Neutrophil (primary cell): ENCODE measurements around the gene LRATD1.

Source experiments
- H3K27ac ChIP-seq: fragments of 200-600 bp; sonication (generic); 2 replicates; pipeline ENCODE4 v1.5.1; 2016; ENCODE audit warnings: mild to moderate bottlenecking, moderate library complexity
- H3K27me3 ChIP-seq: fragments of 200-600 bp; sonication (generic); 2 replicates; pipeline ENCODE4 v1.6.0; 2016; ENCODE audit warnings: mild to moderate bottlenecking
- H3K36me3 ChIP-seq: fragments of 200-600 bp; sonication (generic); 2 replicates; pipeline ENCODE4 v1.5.1; 2017
- H3K4me1 ChIP-seq, 2 experiments: fragments of 200-600 bp in 1 of 2; sonication (generic) in 1 of 2; 1 replicate in 1 of 2; 2 replicates in 1 of 2; pipeline versions ENCODE4 v1.5.1 to v1.6.1; 2013 to 2016; ENCODE audit warnings: low read depth in 1 of 2, low read length in 1 of 2, mild to moderate bottlenecking in 1 of 2, moderate library complexity in 1 of 2; ENCODE audit not compliant: control insufficient read depth in 1 of 2, insufficient read depth in 1 of 2
- H3K4me3 ChIP-seq, 2 experiments: fragments of 200-600 bp in 1 of 2; sonication (generic) in 1 of 2; 1 replicate in 1 of 2; 2 replicates in 1 of 2; pipeline ENCODE4 v1.5.1; 2013 to 2016; ENCODE audit warnings: low read depth in 1 of 2, low read length in 1 of 2, mild to moderate bottlenecking in 1 of 2, moderate library complexity in 1 of 2
- H3K9me3 ChIP-seq: fragments of 200-600 bp; sonication (generic); 2 replicates; pipeline ENCODE4 v1.5.1; 2016
- TF ChIP-seq, protein P1 (sequence below): fragments of 200-600 bp; sonication (generic); IDR thresholded peaks from 2 replicates; pipeline ENCODE4 v1.5.1; 2016; ENCODE audit warnings: antibody characterized with exemption

Gene LRATD1

DNA sequence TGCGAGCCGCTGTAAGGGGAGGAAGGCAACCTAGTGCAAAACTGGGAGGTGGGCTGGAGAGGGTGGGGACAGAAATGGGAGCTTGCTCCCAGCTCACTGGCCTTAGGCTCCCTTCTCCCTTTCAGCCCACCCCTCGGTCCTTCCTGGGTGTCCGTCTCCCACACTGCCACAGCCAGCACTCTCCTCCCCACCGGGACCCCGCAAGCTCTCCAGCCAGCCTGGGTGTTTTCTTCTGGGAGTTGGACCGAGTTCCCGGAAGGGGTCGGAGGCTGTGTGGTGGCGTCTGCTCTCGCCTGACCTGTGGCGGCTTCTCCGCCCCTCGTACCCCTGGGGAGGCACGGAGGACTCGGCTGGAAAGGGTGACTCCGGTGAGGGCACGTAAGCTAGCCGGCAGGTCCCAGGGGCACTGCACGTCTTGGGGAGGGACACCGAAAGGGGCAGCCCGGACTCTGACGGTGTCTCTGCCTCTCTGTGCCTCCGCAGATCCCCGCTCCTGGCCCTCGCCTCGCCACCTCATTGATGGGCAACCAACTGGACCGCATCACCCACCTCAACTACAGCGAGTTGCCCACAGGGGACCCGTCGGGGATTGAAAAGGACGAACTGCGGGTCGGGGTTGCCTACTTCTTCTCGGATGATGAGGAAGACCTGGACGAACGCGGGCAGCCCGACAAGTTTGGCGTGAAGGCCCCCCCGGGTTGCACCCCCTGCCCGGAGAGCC lies 1.1 kb downstream of the LRATD1 start:
- H3K4me3 ChIP-seq: no peak overlapping the region
- H3K36me3 ChIP-seq: no peaks in the 10 kb centered on the region
- no peaks in the 10 kb centered on the region for H3K9me3 ChIP-seq
- TF ChIP-seq, protein P1, sequence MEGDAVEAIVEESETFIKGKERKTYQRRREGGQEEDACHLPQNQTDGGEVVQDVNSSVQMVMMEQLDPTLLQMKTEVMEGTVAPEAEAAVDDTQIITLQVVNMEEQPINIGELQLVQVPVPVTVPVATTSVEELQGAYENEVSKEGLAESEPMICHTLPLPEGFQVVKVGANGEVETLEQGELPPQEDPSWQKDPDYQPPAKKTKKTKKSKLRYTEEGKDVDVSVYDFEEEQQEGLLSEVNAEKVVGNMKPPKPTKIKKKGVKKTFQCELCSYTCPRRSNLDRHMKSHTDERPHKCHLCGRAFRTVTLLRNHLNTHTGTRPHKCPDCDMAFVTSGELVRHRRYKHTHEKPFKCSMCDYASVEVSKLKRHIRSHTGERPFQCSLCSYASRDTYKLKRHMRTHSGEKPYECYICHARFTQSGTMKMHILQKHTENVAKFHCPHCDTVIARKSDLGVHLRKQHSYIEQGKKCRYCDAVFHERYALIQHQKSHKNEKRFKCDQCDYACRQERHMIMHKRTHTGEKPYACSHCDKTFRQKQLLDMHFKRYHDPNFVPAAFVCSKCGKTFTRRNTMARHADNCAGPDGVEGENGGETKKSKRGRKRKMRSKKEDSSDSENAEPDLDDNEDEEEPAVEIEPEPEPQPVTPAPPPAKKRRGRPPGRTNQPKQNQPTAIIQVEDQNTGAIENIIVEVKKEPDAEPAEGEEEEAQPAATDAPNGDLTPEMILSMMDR: no peak
- H3K27me3 ChIP-seq: peaks cover 85% of the 10 kb centered on the region
- no peaks in the 10 kb centered on the region for H3K4me1 ChIP-seq
- no peak overlapping the region for H3K27ac ChIP-seq

GRCh38 chr2:14634182-14634488 lies 1.6 kb downstream of the LRATD1 start:
- Histone ChIP-seq H3K4me1 (no peaks in the 10 kb centered on the region), H3K27me3 (peaks cover 85% of the 10 kb centered on the region), H3K36me3 (no peaks in the 10 kb centered on the region), H3K4me3 (no peak overlapping the region), H3K27ac (no peak overlapping the region), H3K9me3 (no peaks in the 10 kb centered on the region)
- TF ChIP-seq, protein P1: no peak

- TF ChIP-seq, protein P1: no peak
- Histone ChIP-seq H3K9me3 (no peaks in the 10 kb centered on the region), H3K27ac (no peak overlapping the region), H3K4me1 (no peaks in the 10 kb centered on the region), H3K27me3 (peaks cover 81% of the 10 kb centered on the region), H3K4me3 (no peak overlapping the region), H3K36me3 (no peaks in the 10 kb centered on the region)
Measured at GRCh38 chr2:14634489-14635390, 2.2 kb downstream of the LRATD1 start.

GRCh38 chr2:14635391-14635871 lies 2.9 kb downstream of the LRATD1 start:
- TF ChIP-seq, protein P1: no peak
- Histone ChIP-seq H3K36me3 (no peaks in the 10 kb centered on the region), H3K27me3 (peaks cover 74% of the 10 kb centered on the region), H3K4me3 (no peak overlapping the region), H3K4me1 (no peaks in the 10 kb centered on the region), H3K27ac (no peak overlapping the region), H3K9me3 (no peaks in the 10 kb centered on the region)

GRCh38 chr2:14638488-14638887 lies 6.0 kb downstream of the LRATD1 start:
- Histone ChIP-seq H3K4me1 (no peaks in the 10 kb centered on the region), H3K9me3 (no peaks in the 10 kb centered on the region), H3K36me3 (no peaks in the 10 kb centered on the region), H3K27me3 (peaks cover 44% of the 10 kb centered on the region), H3K27ac (no peak overlapping the region), H3K4me3 (no peak overlapping the region)
- TF ChIP-seq, protein P1: no peak
